Measurements from ENCODE around the gene ABCC9. TPM values are rescaled to one million over a fixed set of nuclear protein-coding genes. Genes with fewer than 3 reads are reported as not detected.

ABCC9 gene
- total RNA-seq, 1 donor from 2014 or later, result 0.17 TPM

DNA sequence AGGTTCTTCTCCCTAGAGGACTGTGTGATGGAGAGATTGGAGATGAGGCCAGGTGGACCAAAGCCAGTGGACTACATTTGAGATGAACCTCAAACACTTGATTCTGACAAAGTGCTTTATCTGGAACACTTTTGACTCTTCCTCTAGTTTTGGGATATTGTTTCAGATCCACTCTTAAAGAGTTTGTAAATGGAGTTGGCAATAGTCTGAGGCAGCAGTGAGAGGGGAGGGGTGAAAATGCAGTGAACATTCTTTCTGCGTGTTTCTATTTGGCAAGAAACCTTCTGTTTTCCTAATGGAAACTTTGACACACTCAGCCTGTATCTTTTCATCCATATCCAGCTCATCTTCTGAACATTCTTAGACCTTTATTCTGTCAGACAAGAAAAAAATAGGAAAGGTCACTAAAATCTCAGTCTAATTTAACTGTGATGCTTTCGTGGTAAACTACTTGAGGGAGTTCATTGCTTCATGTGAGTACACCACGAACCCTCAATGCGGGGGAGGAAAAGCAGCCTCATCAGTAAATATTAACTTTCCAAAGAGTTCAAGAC lies 109.4 kb downstream of the ABCC9 start:
- Histone ChIP-seq H3K4me3 (ENCODE audit: low read depth, low read length) (no peak overlapping the region), H3K27me3 (ENCODE audit: control insufficient read depth, insufficient read depth, low read length) (no peaks in the 10 kb centered on the region), H3K36me3 (ENCODE audit: control insufficient read depth, insufficient read depth, low read length) (no peaks in the 10 kb centered on the region)
- TF ChIP-seq, protein P1, sequence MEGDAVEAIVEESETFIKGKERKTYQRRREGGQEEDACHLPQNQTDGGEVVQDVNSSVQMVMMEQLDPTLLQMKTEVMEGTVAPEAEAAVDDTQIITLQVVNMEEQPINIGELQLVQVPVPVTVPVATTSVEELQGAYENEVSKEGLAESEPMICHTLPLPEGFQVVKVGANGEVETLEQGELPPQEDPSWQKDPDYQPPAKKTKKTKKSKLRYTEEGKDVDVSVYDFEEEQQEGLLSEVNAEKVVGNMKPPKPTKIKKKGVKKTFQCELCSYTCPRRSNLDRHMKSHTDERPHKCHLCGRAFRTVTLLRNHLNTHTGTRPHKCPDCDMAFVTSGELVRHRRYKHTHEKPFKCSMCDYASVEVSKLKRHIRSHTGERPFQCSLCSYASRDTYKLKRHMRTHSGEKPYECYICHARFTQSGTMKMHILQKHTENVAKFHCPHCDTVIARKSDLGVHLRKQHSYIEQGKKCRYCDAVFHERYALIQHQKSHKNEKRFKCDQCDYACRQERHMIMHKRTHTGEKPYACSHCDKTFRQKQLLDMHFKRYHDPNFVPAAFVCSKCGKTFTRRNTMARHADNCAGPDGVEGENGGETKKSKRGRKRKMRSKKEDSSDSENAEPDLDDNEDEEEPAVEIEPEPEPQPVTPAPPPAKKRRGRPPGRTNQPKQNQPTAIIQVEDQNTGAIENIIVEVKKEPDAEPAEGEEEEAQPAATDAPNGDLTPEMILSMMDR (IDR thresholded peaks at IDR 0.05; ENCODE audit: insufficient read depth, low read length, poor library complexity, severe bottlenecking), result no peak
- peak; percentile 28 for DNase-seq (ENCODE audit: low read depth)

DNA sequence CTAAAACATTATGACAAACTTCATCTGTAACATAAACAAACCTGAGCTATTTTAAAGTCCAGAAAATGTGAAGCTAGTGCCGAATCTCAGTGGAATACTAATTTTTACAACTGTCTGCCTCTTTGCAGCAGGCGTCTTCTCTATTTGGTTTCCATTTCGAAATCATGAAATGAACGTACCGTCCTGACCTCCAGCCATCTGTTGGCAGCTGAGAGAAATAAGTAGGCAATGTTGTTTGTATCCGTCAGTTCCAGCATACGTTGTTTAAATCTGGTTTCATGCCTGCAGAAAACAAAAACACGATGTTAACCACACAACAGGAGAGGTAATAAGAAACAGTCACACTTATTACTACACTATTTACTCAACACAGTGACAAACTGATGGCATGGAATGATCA lies 112.4 kb downstream of the ABCC9 start:
- H3K27me3 ChIP-seq (ENCODE audit: control insufficient read depth, insufficient read depth, low read length), result no peaks in the 10 kb centered on the region

DNA sequence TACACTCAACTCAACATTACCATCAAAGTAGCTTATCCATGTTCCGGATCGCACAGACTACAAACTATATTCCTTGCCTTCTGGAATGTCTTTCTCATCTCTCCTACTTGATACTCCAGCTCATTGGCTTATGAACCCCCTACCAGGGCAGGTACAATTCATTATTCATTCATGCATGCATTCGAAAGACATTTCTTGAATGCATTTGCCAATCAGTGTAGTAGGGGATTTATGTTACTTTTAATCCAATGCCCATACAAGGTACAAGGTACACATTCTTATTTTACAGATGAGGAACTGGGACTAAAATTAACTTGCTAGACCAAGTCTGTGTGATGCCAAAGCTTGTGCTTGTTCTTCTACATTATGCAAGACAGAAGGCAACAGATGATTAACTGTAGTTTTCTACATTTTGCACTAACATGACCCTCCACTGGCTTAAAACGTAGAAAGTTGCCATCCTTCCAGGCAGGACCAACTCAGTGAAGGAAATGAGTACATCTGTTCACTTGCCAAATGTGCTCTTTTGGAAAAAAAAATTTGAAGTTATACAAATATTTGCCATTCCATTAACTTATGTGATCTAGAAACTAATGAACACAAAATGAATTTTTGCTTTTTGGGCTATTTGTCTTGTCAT lies 113.0 kb downstream of the ABCC9 start:
- Histone ChIP-seq H3K27me3 (ENCODE audit: control insufficient read depth, insufficient read depth, low read length) (no peaks in the 10 kb centered on the region), H3K4me3 (ENCODE audit: low read depth, low read length) (no peak overlapping the region), H3K36me3 (ENCODE audit: control insufficient read depth, insufficient read depth, low read length) (no peaks in the 10 kb centered on the region)
- DNase-seq (ENCODE audit: low read depth), result no peak
- TF ChIP-seq, protein P1 (IDR thresholded peaks at IDR 0.05; ENCODE audit: insufficient read depth, low read length, poor library complexity, severe bottlenecking), result no peak

More for the DNA sequence above, 112.4 kb downstream of the ABCC9 start:
- Histone ChIP-seq H3K36me3 (ENCODE audit: control insufficient read depth, insufficient read depth, low read length) (no peaks in the 10 kb centered on the region), H3K4me3 (ENCODE audit: low read depth, low read length) (no peak overlapping the region)
- DNase-seq (ENCODE audit: low read depth), result no peak
- TF ChIP-seq, protein P1 (IDR thresholded peaks at IDR 0.05; ENCODE audit: insufficient read depth, low read length, poor library complexity, severe bottlenecking), result no peak

DNA sequence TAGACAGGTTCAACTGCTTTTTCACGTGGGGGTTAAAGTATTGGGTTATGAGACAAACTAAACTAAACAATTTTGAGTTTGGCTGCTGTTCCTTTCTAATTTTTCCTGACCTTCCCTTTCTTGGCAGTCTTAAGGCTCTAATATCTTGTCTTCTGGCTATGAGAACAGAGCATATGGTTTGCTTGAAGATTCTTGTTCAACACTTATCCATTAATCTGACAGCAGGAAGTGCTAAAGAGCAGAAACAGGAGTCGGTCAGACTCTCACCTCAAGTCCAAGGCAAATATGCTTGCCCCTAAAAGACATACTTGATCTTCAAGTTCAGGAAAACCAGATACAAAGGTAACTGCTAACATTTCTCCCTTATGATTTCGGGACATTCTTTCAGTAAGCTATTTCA lies 114.1 kb downstream of the ABCC9 start:
- DNase-seq (ENCODE audit: low read depth), result no peak
- no peaks in the 10 kb centered on the region for H3K36me3 ChIP-seq (ENCODE audit: control insufficient read depth, insufficient read depth, low read length)
- no peaks in the 10 kb centered on the region for H3K27me3 ChIP-seq (ENCODE audit: control insufficient read depth, insufficient read depth, low read length)
- no peak overlapping the region for H3K4me3 ChIP-seq (ENCODE audit: low read depth, low read length)
- TF ChIP-seq, protein P1 (IDR thresholded peaks at IDR 0.05; ENCODE audit: insufficient read depth, low read length, poor library complexity, severe bottlenecking), result no peak

DNA sequence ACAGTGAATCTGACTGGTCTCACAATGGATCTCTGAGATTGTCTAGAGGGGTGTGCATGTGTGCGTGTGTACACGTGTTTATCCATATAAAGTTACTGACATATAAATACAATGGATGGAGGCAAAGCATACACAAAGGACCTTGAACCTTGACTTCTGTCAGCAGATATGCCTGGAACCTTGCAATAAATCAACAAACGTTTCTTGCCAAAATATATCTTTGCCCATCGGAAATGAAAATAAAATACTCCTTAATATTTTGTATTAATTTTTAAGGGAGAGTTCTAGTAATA lies 114.7 kb downstream of the ABCC9 start:
- Histone ChIP-seq H3K4me3 (ENCODE audit: low read depth, low read length) (no peak overlapping the region), H3K36me3 (ENCODE audit: control insufficient read depth, insufficient read depth, low read length) (no peaks in the 10 kb centered on the region), H3K27me3 (ENCODE audit: control insufficient read depth, insufficient read depth, low read length) (no peaks in the 10 kb centered on the region)
- DNase-seq (ENCODE audit: low read depth), result no peak
- TF ChIP-seq, protein P1 (IDR thresholded peaks at IDR 0.05; ENCODE audit: insufficient read depth, low read length, poor library complexity, severe bottlenecking), result no peak

Data from kidney epithelial cell (primary cell).